ENCODE measurements around the gene RTN1. TPM values are rescaled to one million over a fixed set of nuclear protein-coding genes. Genes with fewer than 3 reads are reported as not detected.

RTN1 gene
- total RNA-seq, 1 experiment from 2014 or later = 1.1 TPM

Small RNA genes lying within 50 kb of the gene (microRNA-seq; reads per million reads assigned to microRNA genes)
- not detected for gene MIR5586 (ENCODE audit: borderline number of aligned reads)

Other genes with a start within 250 kb of the RTN1 start
- 0.79 to 0.99 TPM (median 0.82 TPM) in 3 replicates for gene LRRC9, start 49.4 kb upstream of the RTN1 start, total RNA-seq (2021)
- 31.7 to 39.9 TPM (median 37.8 TPM) in 3 replicates for gene PCNX4, start 221.1 kb upstream of the RTN1 start, total RNA-seq (2021)

Measured in WTC11 (cell line).